Neuronal stem cell (in vitro differentiated cells): Measurements from ENCODE around the gene GET4.

ENCODE experiments used
- DNase-seq: peaks from one replicate; pipeline ENCODE4 v3.0.0-alpha.2; 2013; ENCODE audit warnings: low spot score
- H2AFZ ChIP-seq: one replicate; pipeline ENCODE4 v1.6.1; 2013; ENCODE audit warnings: mild to moderate bottlenecking, low read length, inconsistent platforms
- H2AK5ac ChIP-seq: 2 replicates; pipeline ENCODE4 v1.6.1; 2013; ENCODE audit warnings: low read depth, mild to moderate bottlenecking, inconsistent platforms, low read length, moderate library complexity, mixed read lengths
- H2BK120ac ChIP-seq: 2 replicates; pipeline ENCODE4 v1.6.1; 2013; ENCODE audit warnings: low read depth, mild to moderate bottlenecking, inconsistent platforms, low read length, moderate library complexity, mixed read lengths
- H2BK12ac ChIP-seq: one replicate; pipeline ENCODE4 v1.6.1; 2013; ENCODE audit warnings: low read length, inconsistent platforms
- H2BK15ac ChIP-seq: 2 replicates; pipeline ENCODE4 v1.6.1; 2013; ENCODE audit warnings: mild to moderate bottlenecking, low read length, inconsistent platforms, mixed read lengths
- H2BK5ac ChIP-seq: one replicate; pipeline ENCODE4 v1.6.1; 2013; ENCODE audit warnings: inconsistent platforms, mild to moderate bottlenecking, low read length, moderate library complexity
- H3K14ac ChIP-seq: one replicate; pipeline ENCODE4 v1.6.1; 2013; ENCODE audit warnings: low read length, inconsistent platforms
- H3K18ac ChIP-seq: 2 replicates; pipeline ENCODE4 v1.6.1; 2013; ENCODE audit warnings: low read length, inconsistent platforms
- H3K23ac ChIP-seq: 2 replicates; pipeline ENCODE4 v1.6.1; 2013; ENCODE audit warnings: low read depth, mild to moderate bottlenecking, mixed read lengths, low read length, inconsistent platforms; ENCODE audit not compliant: poor library complexity
- H3K27ac ChIP-seq: replicated peaks from 3 replicates; pipeline ENCODE4 v1.5.1; 2013; ENCODE audit warnings: low read length, inconsistent platforms
- H3K27me3 ChIP-seq, 3 experiments: 2 replicates each; pipeline ENCODE4 v1.6.1; 2013; ENCODE audit warnings: low read length in 3 of 3, mild to moderate bottlenecking in 2 of 3, inconsistent platforms in 1 of 3, low read depth in 1 of 3, mixed read lengths in 1 of 3, moderate library complexity in 1 of 3; ENCODE audit not compliant: control insufficient read depth in 3 of 3, insufficient read depth in 3 of 3
- H3K36me3 ChIP-seq, 2 donors: replicated peaks in 1 of 2; 2 replicates each; pipeline ENCODE4 v1.6.1; 2013; ENCODE audit warnings: low read length in 2 of 2; ENCODE audit not compliant: control insufficient read depth in 2 of 2, insufficient read depth in 2 of 2
- H3K4ac ChIP-seq: 2 replicates; pipeline ENCODE4 v1.6.1; 2013; ENCODE audit warnings: inconsistent platforms, mild to moderate bottlenecking, low read length, moderate library complexity
- H3K4me1 ChIP-seq, 2 donors: 1 replicate in 1 of 2; 2 replicates in 1 of 2; pipeline ENCODE4 v1.6.1; 2013; ENCODE audit warnings: low read length in 2 of 2, low read depth in 1 of 2; ENCODE audit not compliant: control insufficient read depth in 2 of 2, insufficient read depth in 1 of 2
- H3K4me2 ChIP-seq: one replicate; pipeline ENCODE4 v1.6.1; 2013; ENCODE audit warnings: mild to moderate bottlenecking, low read length, inconsistent platforms; ENCODE audit not compliant: insufficient read depth, poor library complexity, severe bottlenecking
- H3K4me3 ChIP-seq, 2 donors: 2 replicates each; pipeline ENCODE4 v1.5.1; 2013; ENCODE audit warnings: low read length in 2 of 2, mild to moderate bottlenecking in 2 of 2, inconsistent platforms in 1 of 2, moderate library complexity in 1 of 2
- H3K79me1 ChIP-seq: one replicate; pipeline ENCODE4 v1.6.1; 2013; ENCODE audit warnings: low read depth, mild to moderate bottlenecking, inconsistent platforms, low read length, moderate library complexity
- H3K9ac ChIP-seq: one replicate; pipeline ENCODE4 v1.6.1; 2013; ENCODE audit warnings: mild to moderate bottlenecking, low read depth, low read length, inconsistent platforms; ENCODE audit not compliant: poor library complexity
- H3K9me3 ChIP-seq, 2 donors: replicated peaks in 1 of 2; 2 replicates each; pipeline versions ENCODE3 to v1.6.1; 2013; ENCODE audit warnings: low read length in 2 of 2, mild to moderate bottlenecking in 2 of 2, inconsistent platforms in 1 of 2, low read depth in 1 of 2, mixed read lengths in 1 of 2, moderate library complexity in 1 of 2; ENCODE audit not compliant: control insufficient read depth in 2 of 2, insufficient read depth in 1 of 2
- H4K8ac ChIP-seq: one replicate; pipeline ENCODE4 v1.6.1; 2013; ENCODE audit warnings: low read depth, mild to moderate bottlenecking, inconsistent platforms, low read length, moderate library complexity
- H4K91ac ChIP-seq: one replicate; pipeline ENCODE4 v1.6.1; 2013; ENCODE audit warnings: low read length, low read depth, mild to moderate bottlenecking, inconsistent platforms; ENCODE audit not compliant: poor library complexity
- WGBS, 2 donors: extraction: QIAGEN DNeasy Blood & Tissue Kit; methylation state at CpG; one replicate each; pipeline ENCODE4 v1.1.7; 2013; ENCODE audit warnings: missing lambda C conversion rate in 2 of 2, mixed read lengths in 1 of 2; ENCODE audit not compliant: insufficient read length in 2 of 2, insufficient replicate concordance in 1 of 2; ENCODE audit errors: extremely low coverage in 2 of 2; 5-methylcytosine and 5-hydroxymethylcytosine counted together

The GET4 gene

GRCh38 chr7:886626-887487 lies 10.5 kb downstream of the GET4 start:
- H3K23ac ChIP-seq = no peak overlapping the region
- H3K18ac ChIP-seq = no peak overlapping the region
- no CpG with 5 or more reads among the region's 40 CpGs for WGBS, 2 donors
- peaks cover 51% of the 10 kb centered on the region for H3K79me1 ChIP-seq
- H2AK5ac ChIP-seq = no peak overlapping the region
- peaks cover 35 to 60% of the 10 kb centered on the region in 2 donors for H3K36me3 ChIP-seq
- peak overlapping the region; percentile 6 for H3K14ac ChIP-seq
- H2BK15ac ChIP-seq = no peak overlapping the region
- peak overlapping the region; percentile 9 for H3K9ac ChIP-seq
- H3K9me3 ChIP-seq = peaks cover 0 to 1% of the 10 kb centered on the region in 2 donors
- H3K27me3 ChIP-seq = peaks cover 0 to 10% (median 3%) of the 10 kb centered on the region in 3 experiments
- no peak overlapping the region for H2AFZ ChIP-seq
- no peak overlapping the region for H2BK5ac ChIP-seq
- no peak overlapping the region for H3K4me2 ChIP-seq
- DNase-seq = no peak
- no peak overlapping the region for H2BK12ac ChIP-seq
- H4K8ac ChIP-seq = no peak overlapping the region
- H2BK120ac ChIP-seq = no peak overlapping the region
- H3K4me1 ChIP-seq = peaks cover 0 to 1% of the 10 kb centered on the region in 2 donors
- H4K91ac ChIP-seq = no peak overlapping the region
- no peak overlapping the region for H3K27ac ChIP-seq
- no peak overlapping the region for H3K4ac ChIP-seq
- no peak overlapping the region for H3K4me3 ChIP-seq

DNA sequence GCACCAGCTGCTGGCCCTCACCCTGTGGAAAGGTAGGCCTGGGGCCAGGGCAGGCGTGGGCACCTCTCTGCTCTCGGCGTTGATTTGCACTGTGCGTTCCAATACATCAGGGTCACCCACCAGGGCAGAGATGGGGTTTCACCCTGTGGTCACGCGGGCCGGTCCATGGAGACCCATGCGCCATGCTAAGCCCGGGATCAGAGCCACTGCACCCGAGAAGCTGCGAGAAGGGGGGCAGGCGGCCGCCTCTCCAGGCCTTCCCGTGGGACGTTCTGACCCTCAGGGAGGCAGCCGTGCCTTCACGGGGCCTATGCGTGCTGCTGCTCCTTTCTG lies 11.1 kb downstream of the GET4 start:
- H3K9me3 ChIP-seq = peaks cover 0 to 4% of the 10 kb centered on the region in 2 donors
- no peak overlapping the region for H3K4me2 ChIP-seq
- no peak overlapping the region for H3K27ac ChIP-seq
- H4K91ac ChIP-seq = no peak overlapping the region
- H3K18ac ChIP-seq = no peak overlapping the region
- no peak overlapping the region for H3K4ac ChIP-seq
- no peak overlapping the region for H2AFZ ChIP-seq
- no peak overlapping the region for H3K9ac ChIP-seq
- peaks cover 41 to 62% of the 10 kb centered on the region in 2 donors for H3K36me3 ChIP-seq
- H3K4me3 ChIP-seq = no peak overlapping the region
- no peak overlapping the region for H2BK120ac ChIP-seq
- DNase-seq = no peak
- H2BK5ac ChIP-seq = no peak overlapping the region
- no peaks in the 10 kb centered on the region for H3K4me1 ChIP-seq
- peaks cover 0 to 10% (median 3%) of the 10 kb centered on the region in 3 experiments for H3K27me3 ChIP-seq
- no peak overlapping the region for H4K8ac ChIP-seq
- peaks cover 49% of the 10 kb centered on the region for H3K79me1 ChIP-seq
- H3K14ac ChIP-seq = peak overlapping the region; percentile 6
- no CpG with 5 or more reads among the region's 18 CpGs for WGBS, 2 donors
- H2BK15ac ChIP-seq = no peak overlapping the region
- H3K23ac ChIP-seq = no peak overlapping the region
- no peak overlapping the region for H2BK12ac ChIP-seq
- no peak overlapping the region for H2AK5ac ChIP-seq

- no CpG with 5 or more reads among the region's 43 CpGs for WGBS, 2 donors
- no peak overlapping the region for H2BK5ac ChIP-seq
- H3K4me3 ChIP-seq = no peak overlapping the region
- H3K36me3 ChIP-seq = peaks cover 47 to 66% of the 10 kb centered on the region in 2 donors
- peak overlapping the region; percentile 34 for H2BK12ac ChIP-seq
- H3K9ac ChIP-seq = peak overlapping the region; percentile 21
- H3K9me3 ChIP-seq = peaks cover 0 to 5% of the 10 kb centered on the region in 2 donors
- H4K91ac ChIP-seq = no peak overlapping the region
- peaks cover 46% of the 10 kb centered on the region for H3K79me1 ChIP-seq
- no peak for DNase-seq
- H3K27ac ChIP-seq = no peak overlapping the region
- H2BK120ac ChIP-seq = no peak overlapping the region
- no peak overlapping the region for H3K4me2 ChIP-seq
- H2AFZ ChIP-seq = no peak overlapping the region
- no peak overlapping the region for H3K23ac ChIP-seq
- H4K8ac ChIP-seq = no peak overlapping the region
- no peak overlapping the region for H3K14ac ChIP-seq
- no peak overlapping the region for H3K4ac ChIP-seq
- peaks cover 0 to 10% (median 3%) of the 10 kb centered on the region in 3 experiments for H3K27me3 ChIP-seq
- H3K4me1 ChIP-seq = no peaks in the 10 kb centered on the region
- no peak overlapping the region for H3K18ac ChIP-seq
- no peak overlapping the region for H2BK15ac ChIP-seq
- H2AK5ac ChIP-seq = no peak overlapping the region
These were observed 12.0 kb downstream of the GET4 start for GRCh38 chr7:888081-889024.

DNA sequence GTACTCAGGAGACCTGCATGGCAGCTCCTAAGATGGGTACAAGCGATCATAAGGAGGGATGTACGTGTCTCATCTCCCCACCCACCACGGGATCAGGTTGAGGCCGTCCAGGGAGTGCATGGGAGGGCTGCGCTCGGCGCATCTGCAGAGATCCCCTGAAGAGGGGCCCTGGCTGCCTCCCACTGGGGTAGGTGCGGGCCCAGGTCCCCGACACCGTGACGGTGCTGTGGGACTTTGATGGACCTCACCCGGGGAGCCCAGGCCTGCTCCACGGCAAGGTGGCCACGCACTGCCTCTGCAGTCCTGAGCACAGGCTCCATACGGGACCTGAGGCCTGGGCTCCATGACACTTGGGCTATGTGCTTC lies 12.7 kb downstream of the GET4 start:
- H3K9me3 ChIP-seq = peaks cover 0 to 5% of the 10 kb centered on the region in 2 donors
- H3K36me3 ChIP-seq = peaks cover 52 to 72% of the 10 kb centered on the region in 2 donors
- no peak overlapping the region for H3K14ac ChIP-seq
- no peak overlapping the region for H4K8ac ChIP-seq
- H3K9ac ChIP-seq = peak overlapping the region; percentile 21
- H2BK15ac ChIP-seq = no peak overlapping the region
- H2BK12ac ChIP-seq = peak overlapping the region; percentile 34
- H3K23ac ChIP-seq = peak overlapping the region; percentile 2
- no CpG with 5 or more reads among the region's 15 CpGs for WGBS, 2 donors
- H2AK5ac ChIP-seq = no peak overlapping the region
- H3K27ac ChIP-seq = no peak overlapping the region
- no peak for DNase-seq
- H3K27me3 ChIP-seq = peaks cover 0 to 10% (median 3%) of the 10 kb centered on the region in 3 experiments
- H2AFZ ChIP-seq = no peak overlapping the region
- peaks cover 41% of the 10 kb centered on the region for H3K79me1 ChIP-seq
- no peak overlapping the region for H2BK5ac ChIP-seq
- peak overlapping the region in 1 of 2 donors; percentile 16 for H3K4me3 ChIP-seq
- H3K4me2 ChIP-seq = no peak overlapping the region
- H3K18ac ChIP-seq = no peak overlapping the region
- H3K4me1 ChIP-seq = no peaks in the 10 kb centered on the region
- H2BK120ac ChIP-seq = no peak overlapping the region
- no peak overlapping the region for H4K91ac ChIP-seq
- H3K4ac ChIP-seq = no peak overlapping the region
